CD14-positive monocyte (primary cell): ENCODE data around the gene ACKR4. TPM values are rescaled to one million over a fixed set of nuclear protein-coding genes. Genes with fewer than 3 reads are reported as not detected.

Experiments used
- DNase-seq, 3 donors: peaks; one replicate each; pipeline ENCODE4 v3.0.0-alpha.2; 2011 to 2022
- H2AFZ ChIP-seq: 2 replicates; pipeline ENCODE4 v1.6.0; 2012; ENCODE audit warnings: mild to moderate bottlenecking, low read depth, low read length, inconsistent platforms; ENCODE audit not compliant: insufficient read depth, poor library complexity, severe bottlenecking
- H3K27ac ChIP-seq, 2 donors: 1 replicate in 1 of 2; 2 replicates in 1 of 2; pipeline ENCODE4 v1.5.1; 2012 to 2013; ENCODE audit warnings: low read length in 2 of 2, control low read depth in 1 of 2, inconsistent platforms in 1 of 2, low read depth in 1 of 2, mild to moderate bottlenecking in 1 of 2
- H3K27me3 ChIP-seq, 2 donors: one replicate each; pipeline versions ENCODE4 v1.6.0 to v1.6.1; 2011 to 2013; ENCODE audit warnings: low read length in 2 of 2; ENCODE audit not compliant: control insufficient read depth in 2 of 2, insufficient read depth in 2 of 2
- H3K36me3 ChIP-seq, 2 donors: replicated peaks in 1 of 2; 1 replicate in 1 of 2; 2 replicates in 1 of 2; pipeline versions ENCODE4 v1.5.1 to v1.6.1; 2012 to 2013; ENCODE audit warnings: low read length in 2 of 2, control low read depth in 1 of 2, inconsistent platforms in 1 of 2, mild to moderate bottlenecking in 1 of 2; ENCODE audit not compliant: insufficient read depth in 2 of 2, control insufficient read depth in 1 of 2
- H3K4me1 ChIP-seq, 2 donors: 1 replicate in 1 of 2; 2 replicates in 1 of 2; pipeline versions ENCODE4 v1.5.1 to v1.6.1; 2012 to 2013; ENCODE audit warnings: low read length in 2 of 2, control low read depth in 1 of 2, inconsistent platforms in 1 of 2, mild to moderate bottlenecking in 1 of 2, moderate library complexity in 1 of 2; ENCODE audit not compliant: insufficient read depth in 2 of 2, control insufficient read depth in 1 of 2
- H3K4me2 ChIP-seq: replicated peaks from 2 replicates; pipeline ENCODE3; 2012; ENCODE audit warnings: low read length, moderate library complexity, mild to moderate bottlenecking; ENCODE audit not compliant: poor library complexity, severe bottlenecking; ENCODE audit errors: extremely low read depth
- H3K4me3 ChIP-seq, 3 experiments: fragments of 200-600 bp in 1 of 3; sonication (generic) in 1 of 3; replicated peaks in 1 of 3; 1 replicate in 2 of 3; 2 replicates in 1 of 3; pipeline ENCODE4 v1.5.1; 2011 to 2013; ENCODE audit warnings: low read length in 3 of 3, mild to moderate bottlenecking in 3 of 3, control low read depth in 2 of 3, low read depth in 2 of 3, inconsistent platforms in 1 of 3, moderate library complexity in 1 of 3
- H3K79me2 ChIP-seq: 2 replicates; pipeline ENCODE4 v1.6.0; 2012; ENCODE audit warnings: mild to moderate bottlenecking, control low read depth, inconsistent platforms, low read length, moderate library complexity; ENCODE audit not compliant: insufficient read depth
- H3K9ac ChIP-seq: 2 replicates; pipeline ENCODE4 v1.6.0; 2017; ENCODE audit warnings: low read length, mild to moderate bottlenecking; ENCODE audit not compliant: insufficient read depth, poor library complexity, severe bottlenecking
- H3K9me3 ChIP-seq, 2 donors: replicated peaks in 1 of 2; 1 replicate in 1 of 2; 2 replicates in 1 of 2; pipeline versions ENCODE4 v1.5.1 to v1.6.1; 2012 to 2013; ENCODE audit warnings: low read length in 2 of 2, control low read depth in 1 of 2; ENCODE audit not compliant: control insufficient read depth in 1 of 2, insufficient read depth in 1 of 2
- H4K20me1 ChIP-seq: 2 replicates; pipeline ENCODE4 v1.6.0; 2012; ENCODE audit warnings: mild to moderate bottlenecking, low read length, control low read depth, moderate library complexity; ENCODE audit not compliant: insufficient read depth
- H3K27ac Mint-ChIP-seq, 7 donors: one replicate each; pipeline ENCODE4 v1.8.0; 2020; ENCODE audit warnings: mild to moderate bottlenecking in 7 of 7, mixed read lengths in 7 of 7, moderate library complexity in 6 of 7, inconsistent platforms in 2 of 7
- H3K27me3 Mint-ChIP-seq, 3 donors: one replicate each; pipeline ENCODE4 v1.8.0; 2021 to 2022; ENCODE audit warnings: low read depth in 3 of 3, mild to moderate bottlenecking in 3 of 3, mixed read lengths in 3 of 3, moderate library complexity in 3 of 3, inconsistent platforms in 1 of 3
- H3K36me3 Mint-ChIP-seq, 2 donors: one replicate each; pipeline ENCODE4 v1.8.0; 2020; ENCODE audit warnings: mixed read lengths in 2 of 2, inconsistent platforms in 1 of 2, mild to moderate bottlenecking in 1 of 2
- H3K4me1 Mint-ChIP-seq: one replicate; pipeline ENCODE4 v1.8.0; 2020; ENCODE audit warnings: mild to moderate bottlenecking, mixed read lengths
- H3K4me3 Mint-ChIP-seq, 2 donors: one replicate each; pipeline ENCODE4 v1.8.0; 2020; ENCODE audit warnings: mild to moderate bottlenecking in 2 of 2, mixed read lengths in 2 of 2, moderate library complexity in 1 of 2
- H3K9me3 Mint-ChIP-seq, 7 donors: one replicate each; pipeline ENCODE4 v1.8.0; 2020 to 2022; ENCODE audit warnings: mixed read lengths in 7 of 7, mild to moderate bottlenecking in 6 of 7, moderate library complexity in 6 of 7, inconsistent platforms in 2 of 7
- WGBS: methylation state at CpG from one replicate; pipeline ENCODE4 v1.1.5; 2013; ENCODE audit warnings: missing lambda C conversion rate; ENCODE audit not compliant: insufficient coverage; 5-methylcytosine and 5-hydroxymethylcytosine counted together
- intact Hi-C, 2 donors: fragments of 100-400 bp; cut with micrococcal nuclease; formaldehyde crosslinking; loops; one replicate each; pipeline versions ENCODE4 v1.15.0 to v1.15.1; 2023
- polyA minus RNA-seq: library from RNA; depleted of rRNA, polyadenylated mRNA; stranded (reverse); fragments of >200 nt; gene quantifications from 2 replicates; pipeline ENCODE4 v1.2.3, GENCODE V29; 2012
- polyA plus RNA-seq, 3 donors: library from polyadenylated mRNA; depleted of rRNA in 1 of 3; unstranded in 2 of 3; stranded (reverse) in 1 of 3; fragments of 300-500 nt in 2 of 3; fragments of >200 nt in 1 of 3; fragmentation: Illumina TruSeq in 2 of 3; gene quantifications; 1 replicate in 2 of 3; 2 replicates in 1 of 3; pipeline ENCODE4 v1.2.3, GENCODE V29; 2012 to 2021
- total RNA-seq, 12 experiments: library from RNA in 1 of 12; stranded (reverse) in 1 of 12; fragments of 120-200 nt in 1 of 12; gene quantifications; one replicate each; pipeline ENCODE4 v1.2.4 and lab custom pipeline; 2013 to 2026; ENCODE audit warnings: mixed read lengths in 6 of 12, inconsistent platforms in 1 of 12
- TF ChIP-seq, protein P1 (sequence below): fragments of 200-600 bp; IDR thresholded peaks from one replicate; pipeline ENCODE4 v1.8.0; 2022; ENCODE audit warnings: antibody characterized with exemption, mild to moderate bottlenecking

The ACKR4 gene
- total RNA-seq (2013), result 0.08 TPM
- polyA plus RNA-seq, result under 1 TPM in 1 of 3 donors, not detected in 2; 0.09 TPM
- 0.14 TPM in 1 of 2 replicates, not detected in the other for polyA minus RNA-seq
- 0 to 1.4 (median 0.10) reads per million in 11 experiments for total RNA-seq (lab: John Stamatoyannopoulos, UW)

DNA sequence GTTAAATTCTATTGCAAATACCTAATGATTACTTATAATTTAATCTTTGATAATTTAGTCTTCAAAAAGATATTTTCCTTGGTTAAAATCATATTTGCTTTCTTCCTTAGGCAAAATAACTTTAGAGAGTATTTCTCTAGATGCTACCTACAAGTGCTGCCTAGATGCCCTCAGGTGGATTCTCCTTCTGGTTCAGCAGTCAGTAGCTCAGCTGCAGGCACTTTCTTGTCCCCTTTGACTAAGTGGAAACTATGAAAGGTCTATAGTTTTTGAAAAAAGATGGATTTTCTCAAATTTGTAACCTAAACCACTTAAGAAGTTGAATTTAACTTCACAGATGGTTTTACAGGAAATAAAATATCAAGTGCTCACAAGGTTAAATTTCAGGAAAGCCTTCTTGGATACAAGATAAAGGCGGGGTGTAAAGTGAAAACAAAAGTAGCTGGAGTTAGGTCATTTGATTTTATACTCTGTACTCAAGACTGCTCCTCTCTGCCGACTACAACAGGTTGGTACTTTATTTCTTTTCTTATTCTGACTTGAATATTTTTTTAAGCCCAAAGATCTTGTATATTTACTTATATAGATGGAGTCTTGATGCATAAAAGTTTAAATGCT is at the start of gene ACKR4:
ACKR4 (plus strand) TSS at position 455 of the 618 bp plus-strand sequence. CDS start 3,128 bp downstream, outside the sequence.
- peaks cover 0 to 4% (median 0%) of the 10 kb centered on the region in 3 donors for H3K27me3 Mint-ChIP-seq
- no peaks in the 10 kb centered on the region for H3K27me3 ChIP-seq
- no peaks in the 10 kb centered on the region for H4K20me1 ChIP-seq
- H3K36me3 Mint-ChIP-seq, result peaks cover 5 to 13% of the 10 kb centered on the region in 2 donors
- H3K79me2 ChIP-seq, result no peaks in the 10 kb centered on the region
- H3K4me3 Mint-ChIP-seq, result no peak within 1 kb of the TSS
- intact Hi-C loops, result no loop called here
- H3K27ac ChIP-seq, result no peak within 1 kb of the TSS
- peaks cover 13% of the 10 kb centered on the region for H3K4me1 Mint-ChIP-seq
- no CpG with 5 or more reads among the region's 2 CpGs for WGBS
- no peak for DNase-seq
- no peaks in the 10 kb centered on the region for H3K9me3 Mint-ChIP-seq
- H2AFZ ChIP-seq, result no peak within 1 kb of the TSS
- H3K9me3 ChIP-seq, result no peaks in the 10 kb centered on the region
- H3K4me1 ChIP-seq, result peaks cover 4 to 6% of the 10 kb centered on the region in 2 donors
- H3K9ac ChIP-seq, result no peak within 1 kb of the TSS
- no peak within 1 kb of the TSS for H3K4me3 ChIP-seq
- H3K27ac Mint-ChIP-seq, result no peak within 1 kb of the TSS
- no peak within 1 kb of the TSS for H3K4me2 ChIP-seq
- TF ChIP-seq, protein P1, sequence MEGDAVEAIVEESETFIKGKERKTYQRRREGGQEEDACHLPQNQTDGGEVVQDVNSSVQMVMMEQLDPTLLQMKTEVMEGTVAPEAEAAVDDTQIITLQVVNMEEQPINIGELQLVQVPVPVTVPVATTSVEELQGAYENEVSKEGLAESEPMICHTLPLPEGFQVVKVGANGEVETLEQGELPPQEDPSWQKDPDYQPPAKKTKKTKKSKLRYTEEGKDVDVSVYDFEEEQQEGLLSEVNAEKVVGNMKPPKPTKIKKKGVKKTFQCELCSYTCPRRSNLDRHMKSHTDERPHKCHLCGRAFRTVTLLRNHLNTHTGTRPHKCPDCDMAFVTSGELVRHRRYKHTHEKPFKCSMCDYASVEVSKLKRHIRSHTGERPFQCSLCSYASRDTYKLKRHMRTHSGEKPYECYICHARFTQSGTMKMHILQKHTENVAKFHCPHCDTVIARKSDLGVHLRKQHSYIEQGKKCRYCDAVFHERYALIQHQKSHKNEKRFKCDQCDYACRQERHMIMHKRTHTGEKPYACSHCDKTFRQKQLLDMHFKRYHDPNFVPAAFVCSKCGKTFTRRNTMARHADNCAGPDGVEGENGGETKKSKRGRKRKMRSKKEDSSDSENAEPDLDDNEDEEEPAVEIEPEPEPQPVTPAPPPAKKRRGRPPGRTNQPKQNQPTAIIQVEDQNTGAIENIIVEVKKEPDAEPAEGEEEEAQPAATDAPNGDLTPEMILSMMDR, result no peak
- peaks cover 5 to 6% of the 10 kb centered on the region in 2 donors for H3K36me3 ChIP-seq

DNA sequence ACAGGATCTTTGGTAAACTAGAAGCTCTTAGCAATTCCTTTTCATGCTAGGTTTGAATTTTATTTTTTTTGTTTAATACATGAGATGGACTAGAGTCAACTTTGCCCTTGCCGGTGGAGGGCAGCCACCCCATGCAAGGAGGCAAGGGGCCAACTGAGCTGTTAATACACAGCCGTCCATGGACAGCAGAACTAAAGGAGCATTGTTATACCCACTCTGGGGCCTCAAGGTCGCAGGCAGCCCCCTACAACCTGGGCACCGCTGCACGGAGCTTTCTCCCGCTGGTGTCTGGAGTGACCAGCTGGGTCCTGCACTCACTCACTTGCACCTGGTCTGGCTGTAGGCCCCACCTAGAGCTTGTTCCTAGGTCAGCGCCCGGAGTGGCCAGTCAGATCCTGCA is 47.9 kb upstream of the ACKR4 start:
- DNase-seq, result no peak
- Mint-ChIP-seq H3K27me3 (peaks cover 0 to 3% (median 0%) of the 10 kb centered on the region in 3 donors), H3K9me3 (peaks cover 0 to 5% (median 0%) of the 10 kb centered on the region in 7 donors), H3K4me1 (peaks cover 41% of the 10 kb centered on the region), H3K36me3 (peaks cover 0 to 2% of the 10 kb centered on the region in 2 donors), H3K4me3 (no peak overlapping the region), H3K27ac (no peak overlapping the region)
- H3K4me2 ChIP-seq, result no peak overlapping the region
- peaks cover 17 to 24% of the 10 kb centered on the region in 2 donors for H3K4me1 ChIP-seq
- H3K9me3 ChIP-seq, result no peaks in the 10 kb centered on the region
- no peak overlapping the region for H3K9ac ChIP-seq
- no peaks in the 10 kb centered on the region for H4K20me1 ChIP-seq
- H3K27ac ChIP-seq, result no peak overlapping the region
- intact Hi-C loops, result no loop called here
- H3K79me2 ChIP-seq, result no peaks in the 10 kb centered on the region
- WGBS, result 100% methylated on average over 5 of the region's 8 CpGs
- H3K27me3 ChIP-seq, result no peaks in the 10 kb centered on the region
- TF ChIP-seq, protein P1, result no peak
- no peaks in the 10 kb centered on the region for H3K36me3 ChIP-seq
- no peak overlapping the region for H2AFZ ChIP-seq
- H3K4me3 ChIP-seq, result no peak overlapping the region
